Measurements from ENCODE around the gene TRIP13.
"Not testable (repeated sequence)": the region's sequence is repeated elsewhere in the genome, so short reads cannot be mapped to it uniquely, and the experiment has no call there.

The TRIP13 gene

GRCh38 chr5:933251-933861 lies 40.7 kb downstream of the TRIP13 start:
- DNase-seq (ENCODE audit: low read depth), result no peak
- TF ChIP-seq CTCF (IDR thresholded peaks at IDR 0.05; ENCODE audit: low read depth, low read length, missing control alignments), result no peak
- no peak overlapping the region for H3K4me3 ChIP-seq (ENCODE audit: low read depth, low read length)

GRCh38 chr5:933951-934350 lies 41.3 kb downstream of the TRIP13 start:
- DNase-seq (ENCODE audit: low read depth); H3K4me3 ChIP-seq (ENCODE audit: low read depth, low read length): not testable (repeated sequence)

GRCh38 chr5:934381-934967 lies 41.8 kb downstream of the TRIP13 start:
- DNase-seq (ENCODE audit: low read depth); H3K4me3 ChIP-seq (ENCODE audit: low read depth, low read length): not testable (repeated sequence)

GRCh38 chr5:935510-936084 lies 42.9 kb downstream of the TRIP13 start:
- DNase-seq (ENCODE audit: low read depth), result no peak
- no peak for TF ChIP-seq CTCF (IDR thresholded peaks at IDR 0.05; ENCODE audit: low read depth, low read length, missing control alignments)

GRCh38 chr5:936149-937144 lies 43.8 kb downstream of the TRIP13 start:
- no peak for DNase-seq (ENCODE audit: low read depth)
- no peak overlapping the region for H3K4me3 ChIP-seq (ENCODE audit: low read depth, low read length)
- no peak for TF ChIP-seq CTCF (IDR thresholded peaks at IDR 0.05; ENCODE audit: low read depth, low read length, missing control alignments)

More at GRCh38 chr5:935510-936084, 42.9 kb downstream of the TRIP13 start:
- H3K4me3 ChIP-seq (ENCODE audit: low read depth, low read length), result no peak overlapping the region

GRCh38 chr5:937151-937924 lies 44.7 kb downstream of the TRIP13 start:
- no peak for TF ChIP-seq CTCF (IDR thresholded peaks at IDR 0.05; ENCODE audit: low read depth, low read length, missing control alignments)
- H3K4me3 ChIP-seq (ENCODE audit: low read depth, low read length), result no peak overlapping the region
- DNase-seq (ENCODE audit: low read depth), result no peak

GRCh38 chr5:939368-939767 lies 46.7 kb downstream of the TRIP13 start:
- DNase-seq (ENCODE audit: low read depth), result no peak
- no peak overlapping the region for H3K4me3 ChIP-seq (ENCODE audit: low read depth, low read length)
- TF ChIP-seq CTCF (IDR thresholded peaks at IDR 0.05; ENCODE audit: low read depth, low read length, missing control alignments), result no peak

GRCh38 chr5:940741-941140 lies 48.1 kb downstream of the TRIP13 start:
- not testable (repeated sequence) for DNase-seq (ENCODE audit: low read depth); H3K4me3 ChIP-seq (ENCODE audit: low read depth, low read length)

All from GM12864 (cell line).